PC-3 (cell line): ENCODE results near the gene TBC1D5.

Source experiments
- EZH2 ChIP-seq: fragments of 300-600 bp; sonication (generic); IDR thresholded peaks from one replicate; pipeline ENCODE4 v1.6.1; 2017; ENCODE audit warnings: antibody characterized with exemption, mild to moderate bottlenecking, low read length; ENCODE audit not compliant: unreplicated experiment
- TF ChIP-seq, protein P1 (sequence below): fragments of 300-600 bp; sonication (generic); conservative IDR thresholded peaks from 2 replicates; pipeline ENCODE4 v1.5.1; 2017; ENCODE audit warnings: antibody characterized with exemption, low read depth, mild to moderate bottlenecking, low read length

DNA sequence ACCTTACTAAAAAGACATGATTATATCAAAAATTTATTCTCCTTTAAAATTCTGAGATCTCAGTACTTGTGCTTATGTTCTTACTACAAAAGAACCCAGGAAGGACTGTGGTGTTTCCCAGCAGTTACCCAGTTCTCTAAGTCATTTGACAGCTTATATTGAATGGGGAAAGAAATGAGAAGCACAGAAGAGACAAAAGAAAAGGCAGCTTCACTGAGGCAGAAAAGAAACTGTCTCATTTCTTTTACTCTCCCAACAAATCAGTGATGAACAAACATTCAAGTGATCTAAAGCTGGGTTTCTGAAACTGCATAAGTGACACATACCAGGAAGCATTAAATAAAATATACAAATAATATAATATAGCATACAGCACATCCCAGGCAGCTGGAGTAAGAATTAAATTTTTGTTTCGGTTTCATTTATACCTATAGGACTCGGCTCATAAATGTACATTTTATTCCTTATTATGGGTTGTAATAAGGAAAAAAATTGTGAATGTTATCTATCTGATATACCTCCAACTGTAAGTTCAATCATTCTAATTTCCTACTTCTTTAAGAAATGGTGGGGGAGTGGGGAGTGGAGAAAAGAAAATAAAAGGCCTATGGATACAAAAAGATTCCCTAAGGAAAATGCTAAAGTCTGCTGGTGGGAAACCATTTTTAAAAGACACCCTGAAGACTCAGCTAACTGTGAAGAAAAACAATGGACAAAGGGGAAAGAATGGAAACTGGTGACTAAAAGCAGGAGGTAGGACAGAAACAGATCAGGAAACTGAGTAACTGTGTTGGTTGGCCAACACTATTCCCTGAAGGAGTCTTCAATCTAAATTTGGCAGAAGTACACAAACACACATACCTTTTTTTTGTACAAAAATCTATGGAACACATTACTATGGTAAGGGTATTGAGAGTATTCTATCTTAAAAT lies 156.8 kb downstream of the TBC1D5 start:
- TF ChIP-seq, protein P1, sequence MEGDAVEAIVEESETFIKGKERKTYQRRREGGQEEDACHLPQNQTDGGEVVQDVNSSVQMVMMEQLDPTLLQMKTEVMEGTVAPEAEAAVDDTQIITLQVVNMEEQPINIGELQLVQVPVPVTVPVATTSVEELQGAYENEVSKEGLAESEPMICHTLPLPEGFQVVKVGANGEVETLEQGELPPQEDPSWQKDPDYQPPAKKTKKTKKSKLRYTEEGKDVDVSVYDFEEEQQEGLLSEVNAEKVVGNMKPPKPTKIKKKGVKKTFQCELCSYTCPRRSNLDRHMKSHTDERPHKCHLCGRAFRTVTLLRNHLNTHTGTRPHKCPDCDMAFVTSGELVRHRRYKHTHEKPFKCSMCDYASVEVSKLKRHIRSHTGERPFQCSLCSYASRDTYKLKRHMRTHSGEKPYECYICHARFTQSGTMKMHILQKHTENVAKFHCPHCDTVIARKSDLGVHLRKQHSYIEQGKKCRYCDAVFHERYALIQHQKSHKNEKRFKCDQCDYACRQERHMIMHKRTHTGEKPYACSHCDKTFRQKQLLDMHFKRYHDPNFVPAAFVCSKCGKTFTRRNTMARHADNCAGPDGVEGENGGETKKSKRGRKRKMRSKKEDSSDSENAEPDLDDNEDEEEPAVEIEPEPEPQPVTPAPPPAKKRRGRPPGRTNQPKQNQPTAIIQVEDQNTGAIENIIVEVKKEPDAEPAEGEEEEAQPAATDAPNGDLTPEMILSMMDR: no peak
- TF ChIP-seq EZH2: no peak
